Breast epithelium (tissue), 3 donors: ENCODE results near the gene C3orf85.

Experiments used
- POLR2A ChIP-seq: fragments of 450-650 bp; IDR thresholded peaks from one replicate; pipeline ENCODE4 v1.6.1; 2016; ENCODE audit warnings: antibody characterized with exemption, mild to moderate bottlenecking, moderate library complexity
- POLR2AphosphoS5 ChIP-seq, 3 donors: sonication (generic); formaldehyde crosslinking; IDR thresholded peaks; one replicate each; pipeline ENCODE4 v1.6.1; 2017; ENCODE audit warnings: antibody characterized with exemption in 3 of 3
- TF ChIP-seq, protein P1 (sequence below), 3 donors: fragments of 450-650 bp; IDR thresholded peaks; one replicate each; pipeline ENCODE4 v1.5.1; 2016 to 2017; ENCODE audit warnings: antibody characterized with exemption in 3 of 3, mild to moderate bottlenecking in 3 of 3, moderate library complexity in 3 of 3

DNA sequence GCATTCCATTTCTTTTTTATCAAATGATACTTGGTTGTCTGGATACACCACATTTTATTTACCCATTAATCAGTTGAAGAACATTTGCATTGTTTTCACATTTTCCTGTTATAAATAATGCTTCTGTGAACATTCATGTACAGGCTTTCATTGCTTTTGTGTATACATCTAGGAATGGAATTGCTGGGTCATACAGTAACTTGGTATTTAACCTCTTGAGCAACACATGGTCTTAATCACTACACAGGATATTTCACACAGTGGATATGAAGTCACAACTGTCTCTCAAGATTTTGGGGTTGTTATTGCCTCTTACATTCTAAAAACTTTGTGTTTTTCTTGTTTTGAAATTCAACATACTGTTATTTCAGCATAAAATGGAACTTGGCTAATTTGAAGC is 48.2 kb downstream of the C3orf85 start:
- no peak for TF ChIP-seq POLR2A
- TF ChIP-seq, protein P1, sequence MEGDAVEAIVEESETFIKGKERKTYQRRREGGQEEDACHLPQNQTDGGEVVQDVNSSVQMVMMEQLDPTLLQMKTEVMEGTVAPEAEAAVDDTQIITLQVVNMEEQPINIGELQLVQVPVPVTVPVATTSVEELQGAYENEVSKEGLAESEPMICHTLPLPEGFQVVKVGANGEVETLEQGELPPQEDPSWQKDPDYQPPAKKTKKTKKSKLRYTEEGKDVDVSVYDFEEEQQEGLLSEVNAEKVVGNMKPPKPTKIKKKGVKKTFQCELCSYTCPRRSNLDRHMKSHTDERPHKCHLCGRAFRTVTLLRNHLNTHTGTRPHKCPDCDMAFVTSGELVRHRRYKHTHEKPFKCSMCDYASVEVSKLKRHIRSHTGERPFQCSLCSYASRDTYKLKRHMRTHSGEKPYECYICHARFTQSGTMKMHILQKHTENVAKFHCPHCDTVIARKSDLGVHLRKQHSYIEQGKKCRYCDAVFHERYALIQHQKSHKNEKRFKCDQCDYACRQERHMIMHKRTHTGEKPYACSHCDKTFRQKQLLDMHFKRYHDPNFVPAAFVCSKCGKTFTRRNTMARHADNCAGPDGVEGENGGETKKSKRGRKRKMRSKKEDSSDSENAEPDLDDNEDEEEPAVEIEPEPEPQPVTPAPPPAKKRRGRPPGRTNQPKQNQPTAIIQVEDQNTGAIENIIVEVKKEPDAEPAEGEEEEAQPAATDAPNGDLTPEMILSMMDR (IDR thresholded peaks at IDR 0.05): no peak
- no peak for TF ChIP-seq POLR2AphosphoS5 (IDR thresholded peaks at IDR 0.05)
